Loucy (cell line): ENCODE data around the gene MS4A15.

Source experiments
- CTCF ChIP-seq: fragments of 200-600 bp; sonication (generic); conservative IDR thresholded peaks from 2 replicates; pipeline ENCODE4 v1.5.1; 2014; ENCODE audit warnings: mild to moderate bottlenecking, antibody characterized with exemption, low read length
- EZH2phosphoT487 ChIP-seq: fragments of 200-600 bp; IDR thresholded peaks from 2 replicates; pipeline ENCODE4 v1.6.1; 2018; ENCODE audit warnings: antibody characterized with exemption, mild to moderate bottlenecking, moderate library complexity, borderline replicate concordance

- TF ChIP-seq CTCF (no peak), EZH2phosphoT487 (no peak)
Measured at GRCh38 chr11:60711276-60711675, 45.4 kb upstream of the MS4A15 start.
